Measurements from ENCODE around the gene AHCYL2. TPM values are rescaled to one million over a fixed set of nuclear protein-coding genes. Genes with fewer than 3 reads are reported as not detected.

The AHCYL2 gene
- total and polyA plus RNA-seq, 4 donors = 2.0 to 10.0 (median 3.6) TPM

DNA sequence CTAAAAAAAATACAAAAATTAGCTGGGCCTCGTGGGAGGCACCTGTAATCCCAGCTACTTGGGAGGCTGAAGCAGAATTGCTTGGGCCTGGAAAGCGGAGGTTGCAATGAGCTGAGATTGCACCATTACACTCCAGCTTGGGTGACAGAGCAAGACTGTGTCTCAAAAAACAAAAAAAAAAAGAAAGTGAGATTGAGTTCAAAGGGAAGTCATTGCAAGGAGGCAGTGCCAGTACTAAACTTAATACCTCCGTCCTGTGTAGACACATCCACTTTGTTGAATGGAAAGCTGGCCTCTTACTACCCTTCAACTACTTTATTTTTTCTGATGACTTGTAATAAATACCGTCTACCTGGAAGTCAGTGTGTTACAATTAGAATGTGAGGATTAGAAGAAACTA is 31.0 kb downstream of the AHCYL2 start:
- 97% methylated on average over 4 of the region's 4 CpGs for WGBS

DNA sequence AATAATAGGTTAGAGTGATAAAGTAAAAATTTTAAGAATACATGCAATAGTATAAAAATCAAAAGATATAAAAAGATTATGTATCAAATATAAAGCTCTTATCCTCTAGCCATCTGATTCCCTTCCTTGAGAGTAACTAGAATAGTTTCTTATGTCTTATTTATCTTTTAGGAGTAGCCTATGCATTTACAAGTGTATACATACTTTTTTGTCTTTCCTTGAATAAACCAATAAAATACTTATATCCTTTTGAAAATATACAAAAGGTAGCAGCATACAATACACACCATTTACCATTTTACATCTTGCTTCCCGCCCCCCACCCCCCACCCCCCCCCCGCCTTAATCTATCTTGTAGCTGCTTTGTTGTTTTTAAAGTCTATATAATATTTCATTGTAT is 31.4 kb downstream of the AHCYL2 start:
- no peak overlapping the region for H3K4me3 ChIP-seq (ENCODE audit: low read depth in 1 of 3, low read length in 3 of 3)
- TF ChIP-seq YY1 (IDR thresholded peaks at IDR 0.05) = no peak
- TF ChIP-seq JUND (IDR thresholded peaks at IDR 0.05) = no peak
- TF ChIP-seq, protein P1, sequence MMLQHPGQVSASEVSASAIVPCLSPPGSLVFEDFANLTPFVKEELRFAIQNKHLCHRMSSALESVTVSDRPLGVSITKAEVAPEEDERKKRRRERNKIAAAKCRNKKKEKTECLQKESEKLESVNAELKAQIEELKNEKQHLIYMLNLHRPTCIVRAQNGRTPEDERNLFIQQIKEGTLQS (IDR thresholded peaks at IDR 0.05) = no peak
- TF ChIP-seq, protein P2, sequence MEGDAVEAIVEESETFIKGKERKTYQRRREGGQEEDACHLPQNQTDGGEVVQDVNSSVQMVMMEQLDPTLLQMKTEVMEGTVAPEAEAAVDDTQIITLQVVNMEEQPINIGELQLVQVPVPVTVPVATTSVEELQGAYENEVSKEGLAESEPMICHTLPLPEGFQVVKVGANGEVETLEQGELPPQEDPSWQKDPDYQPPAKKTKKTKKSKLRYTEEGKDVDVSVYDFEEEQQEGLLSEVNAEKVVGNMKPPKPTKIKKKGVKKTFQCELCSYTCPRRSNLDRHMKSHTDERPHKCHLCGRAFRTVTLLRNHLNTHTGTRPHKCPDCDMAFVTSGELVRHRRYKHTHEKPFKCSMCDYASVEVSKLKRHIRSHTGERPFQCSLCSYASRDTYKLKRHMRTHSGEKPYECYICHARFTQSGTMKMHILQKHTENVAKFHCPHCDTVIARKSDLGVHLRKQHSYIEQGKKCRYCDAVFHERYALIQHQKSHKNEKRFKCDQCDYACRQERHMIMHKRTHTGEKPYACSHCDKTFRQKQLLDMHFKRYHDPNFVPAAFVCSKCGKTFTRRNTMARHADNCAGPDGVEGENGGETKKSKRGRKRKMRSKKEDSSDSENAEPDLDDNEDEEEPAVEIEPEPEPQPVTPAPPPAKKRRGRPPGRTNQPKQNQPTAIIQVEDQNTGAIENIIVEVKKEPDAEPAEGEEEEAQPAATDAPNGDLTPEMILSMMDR (IDR thresholded peaks at IDR 0.05; ENCODE audit: low read depth, low read length, missing input control) = no peak
- TF ChIP-seq RXRA (IDR thresholded peaks at IDR 0.05) = no peak
- no peak for TF ChIP-seq RAD21 (IDR thresholded peaks at IDR 0.05)
- TF ChIP-seq, protein P3, sequence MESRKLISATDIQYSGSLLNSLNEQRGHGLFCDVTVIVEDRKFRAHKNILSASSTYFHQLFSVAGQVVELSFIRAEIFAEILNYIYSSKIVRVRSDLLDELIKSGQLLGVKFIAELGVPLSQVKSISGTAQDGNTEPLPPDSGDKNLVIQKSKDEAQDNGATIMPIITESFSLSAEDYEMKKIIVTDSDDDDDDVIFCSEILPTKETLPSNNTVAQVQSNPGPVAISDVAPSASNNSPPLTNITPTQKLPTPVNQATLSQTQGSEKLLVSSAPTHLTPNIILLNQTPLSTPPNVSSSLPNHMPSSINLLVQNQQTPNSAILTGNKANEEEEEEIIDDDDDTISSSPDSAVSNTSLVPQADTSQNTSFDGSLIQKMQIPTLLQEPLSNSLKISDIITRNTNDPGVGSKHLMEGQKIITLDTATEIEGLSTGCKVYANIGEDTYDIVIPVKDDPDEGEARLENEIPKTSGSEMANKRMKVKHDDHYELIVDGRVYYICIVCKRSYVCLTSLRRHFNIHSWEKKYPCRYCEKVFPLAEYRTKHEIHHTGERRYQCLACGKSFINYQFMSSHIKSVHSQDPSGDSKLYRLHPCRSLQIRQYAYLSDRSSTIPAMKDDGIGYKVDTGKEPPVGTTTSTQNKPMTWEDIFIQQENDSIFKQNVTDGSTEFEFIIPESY (IDR thresholded peaks at IDR 0.05) = no peak
- TF ChIP-seq SP1 (IDR thresholded peaks at IDR 0.05) = no peak
- WGBS = 91% methylated on average over 2 of the region's 2 CpGs

More for the DNA sequence above, 31.0 kb downstream of the AHCYL2 start:
- no peak for DNase-seq (ENCODE audit: low spot score)
- no peak overlapping the region for H3K9ac ChIP-seq (ENCODE audit: low read depth in 1 of 2, low read length in 2 of 2)
- no peaks in the 10 kb centered on the region for H3K27me3 ChIP-seq (ENCODE audit: control insufficient read depth in 4 of 4, insufficient read depth in 4 of 4, low read length in 3 of 4)
- TF ChIP-seq RAD21 (IDR thresholded peaks at IDR 0.05) (no peak), JUND (IDR thresholded peaks at IDR 0.05) (no peak), RXRA (IDR thresholded peaks at IDR 0.05) (no peak), HNF4G (IDR thresholded peaks at IDR 0.05) (no peak), FOXA2 (IDR thresholded peaks at IDR 0.05) (no peak), NR2F2 (IDR thresholded peaks at IDR 0.05) (no peak), EGR1 (IDR thresholded peaks at IDR 0.05; ENCODE audit: low read depth in 2 of 2) (no peak), YY1 (IDR thresholded peaks at IDR 0.05) (no peak), FOXA1 (IDR thresholded peaks at IDR 0.05) (no peak), GABPA (IDR thresholded peaks at IDR 0.05 in 1 of 2, conservative IDR thresholded peaks at IDR 0.05 in 1 of 2) (no peak), HNF4A (conservative IDR thresholded peaks at IDR 0.05) (no peak)
- TF ChIP-seq, protein P3 (IDR thresholded peaks at IDR 0.05) = no peak
- TF ChIP-seq, protein P4, sequence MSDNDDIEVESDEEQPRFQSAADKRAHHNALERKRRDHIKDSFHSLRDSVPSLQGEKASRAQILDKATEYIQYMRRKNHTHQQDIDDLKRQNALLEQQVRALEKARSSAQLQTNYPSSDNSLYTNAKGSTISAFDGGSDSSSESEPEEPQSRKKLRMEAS (IDR thresholded peaks at IDR 0.05) = no peak
- TF ChIP-seq, protein P5, sequence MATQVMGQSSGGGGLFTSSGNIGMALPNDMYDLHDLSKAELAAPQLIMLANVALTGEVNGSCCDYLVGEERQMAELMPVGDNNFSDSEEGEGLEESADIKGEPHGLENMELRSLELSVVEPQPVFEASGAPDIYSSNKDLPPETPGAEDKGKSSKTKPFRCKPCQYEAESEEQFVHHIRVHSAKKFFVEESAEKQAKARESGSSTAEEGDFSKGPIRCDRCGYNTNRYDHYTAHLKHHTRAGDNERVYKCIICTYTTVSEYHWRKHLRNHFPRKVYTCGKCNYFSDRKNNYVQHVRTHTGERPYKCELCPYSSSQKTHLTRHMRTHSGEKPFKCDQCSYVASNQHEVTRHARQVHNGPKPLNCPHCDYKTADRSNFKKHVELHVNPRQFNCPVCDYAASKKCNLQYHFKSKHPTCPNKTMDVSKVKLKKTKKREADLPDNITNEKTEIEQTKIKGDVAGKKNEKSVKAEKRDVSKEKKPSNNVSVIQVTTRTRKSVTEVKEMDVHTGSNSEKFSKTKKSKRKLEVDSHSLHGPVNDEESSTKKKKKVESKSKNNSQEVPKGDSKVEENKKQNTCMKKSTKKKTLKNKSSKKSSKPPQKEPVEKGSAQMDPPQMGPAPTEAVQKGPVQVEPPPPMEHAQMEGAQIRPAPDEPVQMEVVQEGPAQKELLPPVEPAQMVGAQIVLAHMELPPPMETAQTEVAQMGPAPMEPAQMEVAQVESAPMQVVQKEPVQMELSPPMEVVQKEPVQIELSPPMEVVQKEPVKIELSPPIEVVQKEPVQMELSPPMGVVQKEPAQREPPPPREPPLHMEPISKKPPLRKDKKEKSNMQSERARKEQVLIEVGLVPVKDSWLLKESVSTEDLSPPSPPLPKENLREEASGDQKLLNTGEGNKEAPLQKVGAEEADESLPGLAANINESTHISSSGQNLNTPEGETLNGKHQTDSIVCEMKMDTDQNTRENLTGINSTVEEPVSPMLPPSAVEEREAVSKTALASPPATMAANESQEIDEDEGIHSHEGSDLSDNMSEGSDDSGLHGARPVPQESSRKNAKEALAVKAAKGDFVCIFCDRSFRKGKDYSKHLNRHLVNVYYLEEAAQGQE (IDR thresholded peaks at IDR 0.05) = no peak
- TF ChIP-seq, protein P2 (IDR thresholded peaks at IDR 0.05; ENCODE audit: low read depth, low read length, missing input control) = no peak
- H3K27ac ChIP-seq (ENCODE audit: low read depth in 1 of 2, low read length in 2 of 2) = no peak overlapping the region
- H3K36me3 ChIP-seq (ENCODE audit: control insufficient read depth in 4 of 4, insufficient read depth in 3 of 4, low read depth in 1 of 4, low read length in 3 of 4) = no peaks in the 10 kb centered on the region
- H3K4me3 ChIP-seq (ENCODE audit: low read depth in 1 of 3, low read length in 3 of 3) = no peak overlapping the region
- H3K9me3 ChIP-seq (ENCODE audit: control insufficient read depth in 4 of 4, low read length in 3 of 4) = no peaks in the 10 kb centered on the region
- peaks cover 0 to 3% (median 0%) of the 10 kb centered on the region in 4 donors for H3K4me1 ChIP-seq (ENCODE audit: control insufficient read depth in 4 of 4, insufficient read depth in 4 of 4, low read length in 3 of 4)

More for the DNA sequence above, 31.4 kb downstream of the AHCYL2 start:
- H3K4me1 ChIP-seq (ENCODE audit: control insufficient read depth in 4 of 4, insufficient read depth in 4 of 4, low read length in 3 of 4) = peaks cover 0 to 3% (median 0%) of the 10 kb centered on the region in 4 donors
- no peak overlapping the region for H3K9ac ChIP-seq (ENCODE audit: low read depth in 1 of 2, low read length in 2 of 2)
- H3K36me3 ChIP-seq (ENCODE audit: control insufficient read depth in 4 of 4, insufficient read depth in 3 of 4, low read depth in 1 of 4, low read length in 3 of 4) = no peaks in the 10 kb centered on the region
- DNase-seq (ENCODE audit: low spot score) = no peak
- no peaks in the 10 kb centered on the region for H3K27me3 ChIP-seq (ENCODE audit: control insufficient read depth in 4 of 4, insufficient read depth in 4 of 4, low read length in 3 of 4)
- H3K9me3 ChIP-seq (ENCODE audit: control insufficient read depth in 4 of 4, low read length in 3 of 4) = no peaks in the 10 kb centered on the region
- no peak overlapping the region for H3K27ac ChIP-seq (ENCODE audit: low read depth in 1 of 2, low read length in 2 of 2)
